GM18951 (cell line): ENCODE results near the gene TSC1.
"Not testable (repeated sequence)": the region's sequence is repeated elsewhere in the genome, so short reads cannot be mapped to it uniquely, and the experiment has no call there.

Source experiments
- POLR2A ChIP-seq: IDR thresholded peaks from 4 replicates; pipeline ENCODE4 v1.6.1; 2011; ENCODE audit warnings: mild to moderate bottlenecking; ENCODE audit not compliant: insufficient read length, insufficient read depth; ENCODE audit errors: extremely low read depth
- in situ Hi-C: fragments of 300-500 bp; cut with MboI; formaldehyde crosslinking; loops from one replicate; pipeline ENCODE4 v1.12.0; 2022; ENCODE audit warnings: low sequenced_read_pairs, mixed read lengths, inconsistent platforms; ENCODE audit not compliant: unreplicated experiment

TSC1 gene

GRCh38 chr9:132944294-132945185 lies at the start of gene TSC1:
TSC1 (minus strand) TSS chr9:132944616; CDS start chr9:132928872, 15,744 bp downstream.
- in situ Hi-C loops = no loop called here
- TF ChIP-seq POLR2A = peak; percentile 60

GRCh38 chr9:132993511-132993939 lies 49.1 kb upstream of the TSC1 start:
- TF ChIP-seq POLR2A = no peak

GRCh38 chr9:132991351-132992300 lies 47.2 kb upstream of the TSC1 start:
- no peak for TF ChIP-seq POLR2A
- in situ Hi-C loops = no loop called here

More at GRCh38 chr9:132993511-132993939, 49.1 kb upstream of the TSC1 start:
- in situ Hi-C loops = no loop called here

GRCh38 chr9:132990781-132991180 lies 46.4 kb upstream of the TSC1 start:
- TF ChIP-seq POLR2A = no peak
- in situ Hi-C loops = no loop called here

- in situ Hi-C loops = not testable (repeated sequence)
Observed at GRCh38 chr9:132989998-132990557, 45.7 kb upstream of the TSC1 start.

GRCh38 chr9:132989414-132989996 lies 45.1 kb upstream of the TSC1 start:
- no peak for TF ChIP-seq POLR2A
- in situ Hi-C loops = no loop called here

GRCh38 chr9:132989014-132989310 lies 44.5 kb upstream of the TSC1 start:
- in situ Hi-C loops = no loop called here
- TF ChIP-seq POLR2A = no peak

- in situ Hi-C loops = no loop called here
- TF ChIP-seq POLR2A = no peak
Observed at GRCh38 chr9:132988244-132989013, 44.0 kb upstream of the TSC1 start.

GRCh38 chr9:132986640-132987620 lies 42.5 kb upstream of the TSC1 start:
- in situ Hi-C loops = no loop called here
- TF ChIP-seq POLR2A = no peak

GRCh38 chr9:132986114-132986513 lies 41.7 kb upstream of the TSC1 start:
- in situ Hi-C loops = no loop called here

GRCh38 chr9:132985489-132985888 lies 41.1 kb upstream of the TSC1 start:
- in situ Hi-C loops = no loop called here
- TF ChIP-seq POLR2A = no peak

More at GRCh38 chr9:132986114-132986513, 41.7 kb upstream of the TSC1 start:
- TF ChIP-seq POLR2A = no peak
